ENCODE results near the gene LONP2.
A peak's percentile ranks its signal among the peaks of the same experiment; 100 is the strongest.
"Not testable (repeated sequence)": the region's sequence is repeated elsewhere in the genome, so short reads cannot be mapped to it uniquely, and the experiment has no call there.

The LONP2 gene

GRCh38 chr16:48291754-48292153, 47.7 kb downstream of the LONP2 start:
- no peak for DNase-seq (ENCODE audit: low read depth in 2 of 2)

GRCh38 chr16:48292452-48292851, 48.4 kb downstream of the LONP2 start:
- no peak for DNase-seq (ENCODE audit: low read depth in 2 of 2)

GRCh38 chr16:48294724-48295123, 50.6 kb downstream of the LONP2 start:
- no peak for DNase-seq (ENCODE audit: low read depth in 2 of 2)

GRCh38 chr16:48295488-48296281, 51.6 kb downstream of the LONP2 start:
- no peak for DNase-seq (ENCODE audit: low read depth in 2 of 2)

- DNase-seq (ENCODE audit: low read depth in 2 of 2): no peak
These were observed 55.4 kb downstream of the LONP2 start for GRCh38 chr16:48299471-48299870.

- DNase-seq (ENCODE audit: low read depth in 2 of 2): no peak
These were observed 56.3 kb downstream of the LONP2 start for GRCh38 chr16:48300391-48300856.

- DNase-seq (ENCODE audit: low read depth in 2 of 2): no peak
These were observed 64.4 kb downstream of the LONP2 start for GRCh38 chr16:48308535-48308934.

DNA sequence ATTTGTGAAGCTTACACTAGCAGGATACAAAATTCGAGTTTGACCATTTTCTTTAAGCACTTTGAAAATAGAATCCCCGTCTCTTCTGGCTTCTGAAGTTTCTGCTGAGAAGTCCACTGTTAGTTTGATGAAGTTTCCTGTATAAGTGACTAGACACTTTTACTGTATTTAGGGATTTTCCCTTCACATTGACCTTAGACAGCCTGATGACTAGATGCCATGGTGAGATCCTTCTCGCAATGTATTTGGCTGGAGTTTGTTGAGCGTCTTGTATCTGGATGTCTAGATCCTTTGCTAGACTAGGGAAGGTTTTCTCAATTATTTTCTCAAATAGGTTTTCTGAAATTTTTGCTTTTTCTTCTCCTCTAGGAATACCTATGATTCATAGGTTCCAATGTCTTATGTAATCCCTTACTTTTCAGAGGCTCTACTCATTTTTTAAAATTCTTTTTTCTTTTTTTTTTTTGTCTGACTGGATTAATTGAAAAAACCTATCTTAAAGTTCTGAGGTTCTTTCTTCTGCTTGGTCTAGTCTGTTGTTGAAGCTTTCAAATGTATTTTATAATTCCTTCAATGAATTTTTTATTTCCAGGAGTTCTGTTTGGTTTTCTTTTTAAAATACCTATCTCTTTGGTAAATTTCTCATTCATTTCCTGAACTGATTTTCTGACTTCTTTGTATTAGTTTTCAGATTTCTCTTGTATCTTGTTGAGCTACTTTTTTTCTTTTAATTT, 67.0 kb downstream of the LONP2 start:
- DNase-seq (ENCODE audit: low read depth in 2 of 2): no peak

- not testable (repeated sequence) for DNase-seq (ENCODE audit: low read depth in 2 of 2)
These were observed 69.8 kb downstream of the LONP2 start for GRCh38 chr16:48313905-48314304.

- DNase-seq (ENCODE audit: low read depth in 2 of 2): no peak
These were observed 72.9 kb downstream of the LONP2 start for GRCh38 chr16:48317026-48317425.

- no peak for DNase-seq (ENCODE audit: low read depth in 2 of 2)
These were observed 73.7 kb downstream of the LONP2 start for GRCh38 chr16:48317614-48318315.

DNA sequence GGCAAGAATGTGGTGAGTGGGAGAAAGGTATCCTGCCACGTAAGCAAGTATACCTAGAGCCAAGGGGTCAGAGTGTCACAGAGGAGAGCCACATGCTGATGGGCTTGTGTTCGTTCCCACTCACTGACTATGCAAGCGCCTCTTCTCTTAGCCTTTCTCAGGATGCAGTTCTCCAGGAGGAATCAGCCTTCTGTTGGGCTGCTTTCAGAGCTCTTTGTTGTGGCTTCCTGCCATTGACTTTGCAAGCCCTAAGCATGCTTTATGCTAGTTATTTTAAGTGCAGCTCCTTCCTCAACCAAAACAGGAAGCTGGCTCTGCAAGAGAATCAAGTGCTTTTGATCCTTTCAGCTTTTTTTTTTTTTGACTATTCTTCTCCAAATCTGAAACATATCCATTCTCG, 74.5 kb downstream of the LONP2 start:
- peak in 1 of 2 donors; percentile 2 for DNase-seq (ENCODE audit: low read depth in 2 of 2)

GRCh38 chr16:48321317-48322036, 77.4 kb downstream of the LONP2 start:
- no peak for DNase-seq (ENCODE audit: low read depth in 2 of 2)

- no peak for DNase-seq (ENCODE audit: low read depth in 2 of 2)
These were observed 80.0 kb downstream of the LONP2 start for GRCh38 chr16:48323783-48324775.

DNA sequence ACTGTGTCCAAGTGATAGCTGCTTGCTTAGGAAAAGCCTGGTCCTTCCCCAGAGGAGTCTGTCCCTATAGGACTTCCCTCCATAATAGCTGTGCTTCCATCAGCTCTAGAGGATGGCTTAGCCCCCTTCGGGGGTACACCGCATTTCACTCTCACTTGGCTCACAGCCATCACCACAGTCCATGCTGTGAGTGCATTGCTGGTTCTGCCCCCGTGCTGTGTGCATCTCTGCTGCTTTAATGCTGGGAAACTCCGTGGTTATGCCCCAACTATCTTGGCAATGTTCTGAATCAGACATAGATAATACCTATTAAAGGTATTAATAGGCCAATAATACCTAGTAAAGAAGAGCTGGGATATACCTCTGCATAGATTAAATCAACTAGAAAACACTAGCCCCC, 82.8 kb downstream of the LONP2 start:
- no peak for DNase-seq (ENCODE audit: low read depth in 2 of 2)

GRCh38 chr16:48329138-48329537, 85.0 kb downstream of the LONP2 start:
- no peak for DNase-seq (ENCODE audit: low read depth in 2 of 2)

DNA sequence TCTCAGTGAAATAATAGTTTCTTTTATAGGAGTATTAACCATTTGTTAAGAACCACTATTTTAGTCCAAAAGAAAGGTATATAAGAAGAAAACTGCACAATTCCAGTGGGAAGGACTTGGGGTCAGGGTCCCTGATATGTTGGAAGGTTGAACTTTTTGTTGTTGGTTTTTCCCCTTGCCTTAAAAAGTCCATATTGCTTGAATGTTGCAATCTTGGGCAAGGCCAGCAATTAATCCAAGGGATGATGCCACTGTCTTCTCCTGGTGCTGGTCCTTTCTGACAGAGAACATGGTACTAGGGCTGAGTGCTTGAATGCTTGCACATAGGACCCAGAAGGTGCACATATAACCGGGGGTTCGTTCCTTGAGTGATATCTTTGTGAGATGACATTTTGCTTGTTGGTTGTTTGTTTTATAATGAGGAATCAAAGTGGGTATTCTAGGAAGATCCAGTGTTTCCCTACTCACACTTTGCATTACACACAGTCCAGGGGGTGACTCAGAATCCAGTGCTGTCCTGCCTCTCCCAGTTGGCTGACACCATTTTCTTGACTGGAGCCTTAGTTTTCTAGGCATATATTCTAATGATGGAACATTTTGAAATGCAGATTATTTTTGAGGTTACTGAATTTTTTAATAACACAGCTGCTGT, 86.2 kb downstream of the LONP2 start:
- no peak for DNase-seq (ENCODE audit: low read depth in 2 of 2)

- no peak for DNase-seq (ENCODE audit: low read depth in 2 of 2)
These were observed 86.7 kb downstream of the LONP2 start for GRCh38 chr16:48330841-48331192.

DNA sequence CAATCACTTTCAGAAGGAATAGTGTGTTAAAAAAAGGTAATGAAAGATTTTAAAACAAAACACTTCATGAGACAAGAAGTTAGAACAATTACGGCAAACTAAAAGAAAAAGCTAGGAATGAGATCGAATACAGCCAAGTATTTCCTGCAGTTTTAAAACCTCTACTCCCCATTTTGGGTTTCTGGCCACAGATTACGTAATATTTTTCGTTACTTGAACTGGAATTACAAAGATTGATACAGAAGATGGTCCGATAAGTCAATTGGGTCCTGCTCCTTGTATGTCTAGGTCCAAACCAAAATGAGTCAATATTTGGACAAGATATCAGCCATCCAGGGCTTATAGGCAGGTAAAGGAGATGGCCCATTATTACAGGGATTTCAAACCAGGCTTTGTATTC, 88.9 kb downstream of the LONP2 start:
- DNase-seq (ENCODE audit: low read depth in 2 of 2): no peak

- no peak for DNase-seq (ENCODE audit: low read depth in 2 of 2)
These were observed 90.2 kb downstream of the LONP2 start for GRCh38 chr16:48334325-48334724.
